Fibroblast of skin of right quadriceps (primary cell): ENCODE results near the gene FRMD4A.
"Not testable (repeated sequence)": the region's sequence is repeated elsewhere in the genome, so short reads cannot be mapped to it uniquely, and the experiment has no call there.

ENCODE experiments used
- DNase-seq: peaks from one replicate; pipeline ENCODE4 v3.0.0-alpha.2; 2013

The FRMD4A gene

GRCh38 chr10:13770760-13771493 lies 559.8 kb downstream of the FRMD4A start:
- no peak for DNase-seq

GRCh38 chr10:13769946-13770345 lies 560.8 kb downstream of the FRMD4A start:
- DNase-seq = peak; percentile 92

GRCh38 chr10:13767676-13768178 lies 563.0 kb downstream of the FRMD4A start:
- DNase-seq = peak; percentile 48

GRCh38 chr10:13767148-13767547 lies 563.6 kb downstream of the FRMD4A start:
- DNase-seq = not testable (repeated sequence)

GRCh38 chr10:13765641-13766341 lies 564.9 kb downstream of the FRMD4A start:
- DNase-seq = peak; percentile 79

GRCh38 chr10:13761490-13762091 lies 569.1 kb downstream of the FRMD4A start:
- no peak for DNase-seq

GRCh38 chr10:13759168-13759567 lies 571.6 kb downstream of the FRMD4A start:
- peak; percentile 84 for DNase-seq

GRCh38 chr10:13758756-13759155 lies 572.0 kb downstream of the FRMD4A start:
- DNase-seq = peak; percentile 24

GRCh38 chr10:13758312-13758711 lies 572.4 kb downstream of the FRMD4A start:
- DNase-seq = peak; percentile 60

- DNase-seq = no peak
Measured at GRCh38 chr10:13754277-13754676, 576.4 kb downstream of the FRMD4A start.

- no peak for DNase-seq
Measured at GRCh38 chr10:13751191-13751764, 579.4 kb downstream of the FRMD4A start.

- peak; percentile 59 for DNase-seq
Measured at GRCh38 chr10:13750299-13751190, 580.2 kb downstream of the FRMD4A start.

- DNase-seq = no peak
Measured at GRCh38 chr10:13745271-13745670, 585.5 kb downstream of the FRMD4A start.

GRCh38 chr10:13743963-13744362 lies 586.8 kb downstream of the FRMD4A start:
- no peak for DNase-seq

GRCh38 chr10:13743101-13743693 lies 587.5 kb downstream of the FRMD4A start:
- DNase-seq = no peak

GRCh38 chr10:13741438-13741837 lies 589.3 kb downstream of the FRMD4A start:
- no peak for DNase-seq

GRCh38 chr10:13740461-13740860 lies 590.3 kb downstream of the FRMD4A start:
- DNase-seq = no peak

- DNase-seq = peak; percentile 53
Measured at GRCh38 chr10:13739183-13739582, 591.5 kb downstream of the FRMD4A start.

- DNase-seq = no peak
Measured at GRCh38 chr10:13736506-13736905, 594.2 kb downstream of the FRMD4A start.

- DNase-seq = no peak
Measured at GRCh38 chr10:13734151-13734550, 596.6 kb downstream of the FRMD4A start.

GRCh38 chr10:13733071-13733470 lies 597.7 kb downstream of the FRMD4A start:
- DNase-seq = no peak

- DNase-seq = no peak
Measured at GRCh38 chr10:13732465-13732881, 598.3 kb downstream of the FRMD4A start.
